T-helper 9 cell (primary cell): ENCODE data around the gene TTC39B.

Experiments
- DNase-seq: peaks from one replicate; pipeline ENCODE4 v3.0.0-alpha.2; 2020

The TTC39B gene

DNA sequence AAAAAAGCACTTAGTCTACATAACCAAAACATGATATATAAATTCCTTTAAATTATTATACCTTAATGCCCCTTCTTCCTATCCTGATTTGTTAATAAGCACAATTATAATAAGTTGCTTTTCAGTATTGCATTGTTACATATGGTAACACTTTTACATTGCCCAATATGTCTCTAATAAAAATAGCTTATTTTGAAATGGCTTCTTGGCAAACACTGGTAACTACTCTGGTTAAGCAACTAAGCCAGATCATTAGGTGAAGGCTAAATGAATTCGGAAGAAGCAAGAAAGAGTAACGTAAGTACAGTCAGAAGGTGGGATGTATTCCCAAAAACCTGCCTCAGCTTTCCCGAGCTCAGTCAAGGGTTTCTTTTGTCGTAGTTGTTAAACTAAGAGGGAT lies 85.3 kb downstream of the TTC39B start:
- DNase-seq: no peak

DNA sequence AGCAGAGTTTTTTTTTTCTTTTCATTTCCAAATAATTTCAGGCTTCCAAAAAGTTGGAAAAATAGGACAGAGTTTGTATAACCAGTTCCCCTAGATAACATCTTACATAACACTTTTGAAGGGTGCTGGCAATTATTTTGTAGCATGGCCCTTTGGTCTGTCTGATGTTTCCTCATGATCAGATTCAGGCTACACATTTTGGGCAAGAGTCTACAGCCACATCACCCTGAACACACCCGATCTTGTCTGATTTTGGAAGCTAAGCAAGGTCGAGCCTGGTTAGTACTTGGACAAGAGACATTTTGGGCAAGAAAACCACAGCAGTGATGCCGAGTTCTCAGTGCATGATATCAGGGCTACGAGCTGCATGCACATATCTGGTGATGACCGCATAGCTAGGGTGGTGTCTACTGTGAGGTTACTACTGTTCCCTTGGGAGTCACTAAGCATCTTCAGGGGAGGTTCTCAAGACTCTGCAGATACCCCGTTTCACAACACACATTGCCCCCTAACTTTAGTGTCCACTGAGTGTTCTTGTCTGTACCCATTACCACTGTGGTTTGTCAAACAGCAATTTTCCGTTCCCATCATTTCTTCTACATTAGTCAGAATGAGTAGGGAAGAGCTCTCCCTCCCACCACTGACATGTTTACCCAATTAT lies 86.2 kb downstream of the TTC39B start:
- no peak for DNase-seq

DNA sequence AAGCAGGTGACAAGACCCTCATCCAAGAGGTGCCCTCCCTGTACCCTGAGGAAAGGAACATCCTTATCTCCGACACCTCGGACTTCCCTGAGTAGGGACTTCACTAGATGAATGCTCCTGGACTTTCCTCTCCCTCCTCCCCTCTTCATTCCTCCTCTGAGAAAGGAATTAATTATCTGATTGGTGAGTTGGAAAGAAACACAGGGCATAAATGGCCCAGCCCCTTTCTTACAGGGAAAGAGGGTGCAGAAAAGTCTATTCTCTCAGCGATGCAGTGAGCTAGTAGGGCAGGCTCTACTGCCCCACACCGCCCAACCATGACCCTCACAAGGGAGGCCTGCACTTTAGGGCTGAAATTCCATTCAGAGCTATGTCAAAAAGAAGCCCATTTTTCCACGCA lies 87.5 kb downstream of the TTC39B start:
- DNase-seq: no peak

DNA sequence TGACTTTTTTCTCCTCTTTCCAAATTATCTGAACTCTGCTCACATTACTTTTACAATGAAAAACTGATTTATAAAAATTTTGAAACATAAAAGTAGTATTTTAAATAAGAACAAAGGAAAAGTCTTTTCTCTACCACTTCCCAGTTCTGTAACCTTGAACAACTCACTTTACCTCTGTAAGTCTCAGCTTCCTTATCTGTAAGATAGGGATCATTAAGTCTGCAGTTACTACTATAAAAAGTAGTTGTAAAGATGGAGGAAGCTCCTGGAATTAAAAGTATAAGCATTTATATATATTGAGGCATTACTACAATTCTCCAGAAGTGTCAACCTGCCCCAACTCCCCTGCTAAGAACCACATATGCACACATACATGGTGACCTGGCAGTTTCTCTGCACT lies 88.0 kb downstream of the TTC39B start:
- no peak for DNase-seq

DNA sequence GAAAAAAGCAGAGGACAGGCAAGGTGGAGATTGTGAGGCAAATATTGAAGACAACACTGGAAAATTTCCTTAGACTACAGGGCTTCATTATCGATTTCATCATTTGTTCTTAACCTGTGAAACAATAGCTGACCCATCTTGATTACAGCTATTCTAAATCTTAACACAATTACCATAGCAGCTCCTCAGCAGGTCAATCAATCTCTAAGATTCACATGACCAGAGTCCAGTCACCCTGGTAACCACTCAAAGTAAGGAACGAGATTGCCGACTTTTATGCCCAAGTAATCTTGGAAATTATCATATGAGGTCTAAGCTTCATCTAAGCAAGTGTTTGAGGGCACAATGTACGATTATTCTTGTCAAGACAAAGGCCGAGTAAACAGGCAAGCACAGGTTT lies 93.8 kb downstream of the TTC39B start:
- DNase-seq: no peak

DNA sequence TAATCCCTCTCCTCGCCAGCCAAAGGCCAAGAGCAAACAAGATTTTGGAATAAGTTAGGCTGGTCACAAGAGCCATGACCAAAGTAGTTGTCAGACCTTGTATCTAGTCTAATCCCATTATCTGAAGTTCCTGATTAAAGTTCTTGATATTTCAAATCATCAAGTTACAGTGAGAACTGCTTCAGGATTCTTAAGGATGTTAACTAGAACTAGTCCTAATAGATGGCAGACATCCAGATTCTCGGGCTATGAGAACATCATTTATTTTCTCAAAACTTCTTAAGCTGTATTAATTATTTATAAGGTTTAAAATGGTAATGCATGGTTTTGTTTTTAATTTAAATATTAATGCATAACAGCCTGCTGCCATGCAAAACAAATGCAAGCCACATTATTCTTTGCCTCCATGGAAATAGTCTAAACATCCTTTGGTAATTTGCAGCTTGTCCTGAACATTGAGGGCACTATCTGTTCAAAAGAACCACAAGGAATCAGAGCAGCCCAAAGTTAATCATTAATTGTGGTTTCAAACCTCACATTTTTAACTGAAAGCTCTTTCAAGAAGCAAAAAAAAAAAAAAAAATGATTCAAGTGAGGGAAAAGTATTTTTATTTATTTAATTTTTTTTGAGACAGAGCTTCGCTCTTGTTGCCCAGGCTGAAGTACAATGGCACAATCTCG lies 95.1 kb downstream of the TTC39B start:
- DNase-seq: no peak

DNA sequence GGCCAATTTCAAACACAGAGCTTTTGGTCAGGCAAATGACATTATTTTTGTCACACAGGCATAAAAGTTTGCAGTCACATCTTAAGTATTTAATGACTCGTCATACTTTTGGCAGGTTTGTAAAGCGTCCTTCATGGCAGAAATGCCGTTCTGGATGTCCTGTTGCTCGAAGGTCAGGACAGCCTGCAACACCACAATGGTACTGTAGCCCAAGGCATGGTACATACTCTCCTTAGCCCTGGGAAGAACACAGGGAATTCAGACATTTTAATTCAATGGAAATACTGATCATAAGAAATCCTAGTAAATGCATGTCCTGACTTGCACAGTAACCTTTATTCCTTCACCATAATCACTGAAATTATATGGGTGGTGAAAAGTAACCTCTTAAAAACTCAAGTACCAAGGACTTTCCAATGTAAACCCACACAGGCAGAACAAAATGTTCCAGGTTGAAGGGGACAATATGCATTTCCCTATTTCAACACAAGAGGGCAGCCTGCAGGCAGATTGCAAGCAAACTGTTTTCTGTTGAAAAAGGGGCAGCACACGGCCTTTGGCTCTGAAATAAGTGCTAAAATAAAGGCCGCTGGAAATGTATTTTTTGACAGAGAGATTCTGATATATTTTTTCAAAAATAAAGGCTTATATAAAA lies 95.7 kb downstream of the TTC39B start:
- peak; percentile 26 for DNase-seq

DNA sequence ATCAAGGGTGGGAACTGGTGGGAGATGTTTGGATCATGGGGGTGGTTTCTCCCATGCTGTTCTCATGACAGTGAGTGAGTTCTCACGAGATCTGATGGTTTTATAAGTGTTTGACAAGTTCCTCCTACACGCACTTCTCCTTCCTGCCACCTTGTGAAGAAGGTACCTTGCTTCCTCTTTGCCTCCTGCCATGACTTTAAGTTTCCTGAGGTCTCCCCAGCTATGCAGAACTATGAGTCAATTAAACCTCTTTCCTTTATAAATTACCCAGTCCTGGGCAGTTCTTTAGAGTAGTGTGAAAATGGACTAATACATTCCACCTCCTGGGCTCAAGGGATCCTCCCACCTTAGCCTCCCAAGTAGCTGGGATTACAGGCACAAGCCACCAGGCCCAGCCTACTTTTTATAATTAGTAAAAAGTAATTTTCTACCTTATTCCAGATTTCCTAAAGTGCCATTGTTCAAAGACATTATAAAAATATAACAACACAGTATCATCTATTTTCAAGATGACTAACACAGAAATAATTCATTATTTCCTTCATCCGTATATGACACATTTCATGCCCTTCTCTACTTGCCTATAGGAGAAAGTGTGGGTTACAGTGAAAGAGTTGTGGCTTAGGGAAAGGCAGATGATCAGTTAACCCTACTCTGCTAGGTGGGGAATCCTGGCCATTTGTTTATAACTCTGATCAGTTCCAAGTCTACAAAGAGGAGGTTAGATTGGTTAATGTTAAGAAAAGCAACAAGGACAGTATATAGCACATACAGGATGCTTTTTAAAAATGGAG lies 99.9 kb downstream of the TTC39B start:
- no peak for DNase-seq

DNA sequence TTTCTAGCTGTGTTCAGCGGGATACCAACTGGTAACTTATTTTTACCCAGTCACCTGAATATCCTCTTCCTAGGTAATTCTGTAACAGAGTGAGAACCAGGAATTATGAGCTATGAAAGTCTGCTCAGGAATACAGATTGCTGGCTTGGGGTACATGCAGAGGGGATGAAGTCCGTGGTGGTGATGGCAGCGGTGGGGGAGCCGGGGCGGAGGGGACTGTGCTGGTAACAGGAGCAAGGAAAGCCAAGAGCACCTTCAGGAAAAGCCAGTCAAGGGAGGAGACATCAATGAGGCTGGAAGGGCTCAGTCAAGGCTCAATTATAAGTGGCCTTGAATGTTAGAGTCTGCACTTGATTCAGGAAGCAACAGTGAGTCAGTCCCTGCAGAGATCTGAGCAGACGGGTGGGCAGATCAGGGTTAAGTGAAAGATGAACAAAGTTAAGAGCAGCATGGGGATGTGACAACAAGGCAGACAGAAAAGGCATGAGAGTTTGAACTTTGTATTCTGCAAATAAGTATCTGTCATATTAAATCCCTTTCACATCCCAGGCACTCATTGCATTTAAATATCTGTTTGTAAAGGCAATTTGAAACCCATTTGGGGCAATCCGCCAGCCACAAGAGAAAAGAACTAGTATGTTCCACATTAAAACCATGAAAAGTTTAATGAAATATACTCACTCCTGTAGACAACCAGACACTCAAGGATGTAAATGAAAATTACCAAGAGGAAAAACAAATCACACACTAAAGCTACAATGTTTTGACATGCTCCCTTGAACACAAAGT lies 101.2 kb downstream of the TTC39B start:
- DNase-seq: no peak

DNA sequence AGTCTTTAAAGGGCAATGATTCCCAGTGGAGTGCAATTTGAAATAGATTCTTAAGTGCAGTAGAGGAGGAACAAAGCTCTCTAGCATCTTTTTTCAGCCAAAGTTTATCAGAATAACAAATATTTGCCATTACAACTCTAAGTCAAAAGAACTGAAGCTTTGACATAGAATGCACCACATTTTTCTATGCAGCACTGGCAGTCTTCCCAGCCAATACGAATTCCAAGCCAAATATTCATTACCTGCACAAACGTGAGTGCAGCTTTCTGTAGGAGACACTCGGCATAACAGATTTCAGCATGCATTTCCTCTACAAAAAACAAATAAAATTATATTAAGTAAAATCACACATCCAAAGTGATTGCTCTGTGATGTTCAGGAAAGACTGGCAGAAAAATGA lies 103.4 kb downstream of the TTC39B start:
- no peak for DNase-seq

DNA sequence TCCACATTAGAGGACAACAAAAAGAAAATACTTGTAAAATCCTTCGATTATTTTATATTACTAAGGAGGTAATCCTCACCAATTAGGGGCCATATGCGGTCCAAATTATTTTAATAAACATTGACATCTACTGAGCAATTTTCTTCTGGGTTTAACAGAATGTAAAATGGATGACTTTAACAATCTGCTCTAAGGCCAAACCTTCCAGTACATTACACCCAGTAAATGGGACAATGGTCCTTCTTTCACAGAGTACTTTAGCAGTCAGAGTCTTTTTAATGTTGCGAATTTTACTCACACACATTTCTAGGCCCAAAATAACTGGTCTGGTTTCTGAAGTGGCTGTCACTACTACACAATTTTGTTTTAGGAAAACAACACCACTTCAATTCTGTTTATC lies 106.9 kb downstream of the TTC39B start:
- no peak for DNase-seq

DNA sequence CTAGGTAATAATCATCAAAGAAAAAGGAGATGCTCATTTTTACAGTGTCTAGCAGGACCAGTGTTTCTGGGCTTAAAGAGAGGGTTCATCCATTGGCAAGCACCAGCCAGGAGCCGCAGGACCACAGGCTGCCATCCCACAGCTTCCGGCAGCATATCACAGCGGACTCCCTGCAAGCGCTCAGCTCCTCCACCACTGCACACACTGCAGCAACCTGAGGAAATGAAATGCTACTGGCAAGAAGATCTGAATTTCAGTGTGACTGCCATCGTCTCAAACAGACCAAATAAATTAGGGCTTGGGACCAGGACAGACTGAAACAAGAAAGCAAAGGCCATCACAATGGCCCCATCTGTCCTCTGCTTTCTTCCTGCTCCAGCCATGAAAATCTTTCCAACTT lies 114.2 kb downstream of the TTC39B start:
- no peak for DNase-seq

DNA sequence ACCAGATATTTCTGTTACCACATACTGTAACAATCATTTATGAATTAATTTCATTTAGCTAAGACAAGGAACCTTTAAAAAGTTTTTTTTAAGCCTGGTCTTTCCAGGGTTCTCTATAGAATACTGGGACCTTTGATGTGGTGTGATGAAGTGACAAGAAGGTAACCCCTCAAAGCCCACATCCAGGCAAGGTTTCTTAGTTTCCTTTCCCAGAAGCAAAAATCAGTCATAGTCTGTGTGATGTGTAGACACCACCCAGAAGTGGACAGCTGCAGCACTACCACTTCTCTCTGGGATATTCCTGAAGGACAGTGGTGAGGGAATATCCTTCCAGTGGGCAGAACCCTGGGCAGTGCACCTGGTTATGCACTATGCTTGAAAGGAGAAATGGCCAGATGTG lies 115.6 kb downstream of the TTC39B start:
- no peak for DNase-seq

DNA sequence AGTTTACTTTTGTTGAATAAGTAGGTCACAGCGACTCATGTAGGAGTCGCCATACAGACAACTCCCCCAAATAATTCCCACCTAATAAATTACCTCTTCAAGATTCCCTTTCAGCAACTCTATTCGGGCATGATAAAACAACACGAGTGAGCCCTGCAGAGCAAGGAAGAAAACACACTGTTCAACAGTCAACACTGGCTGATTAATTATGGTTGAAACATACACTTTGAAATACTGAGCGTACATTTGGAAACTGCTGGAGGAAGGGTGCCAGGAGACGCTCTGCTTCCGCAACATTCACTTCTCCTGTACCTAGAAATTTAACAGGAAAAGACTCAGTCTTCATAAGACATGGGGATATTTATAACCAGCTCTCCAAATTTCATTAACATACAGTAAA lies 117.5 kb downstream of the TTC39B start:
- DNase-seq: no peak

DNA sequence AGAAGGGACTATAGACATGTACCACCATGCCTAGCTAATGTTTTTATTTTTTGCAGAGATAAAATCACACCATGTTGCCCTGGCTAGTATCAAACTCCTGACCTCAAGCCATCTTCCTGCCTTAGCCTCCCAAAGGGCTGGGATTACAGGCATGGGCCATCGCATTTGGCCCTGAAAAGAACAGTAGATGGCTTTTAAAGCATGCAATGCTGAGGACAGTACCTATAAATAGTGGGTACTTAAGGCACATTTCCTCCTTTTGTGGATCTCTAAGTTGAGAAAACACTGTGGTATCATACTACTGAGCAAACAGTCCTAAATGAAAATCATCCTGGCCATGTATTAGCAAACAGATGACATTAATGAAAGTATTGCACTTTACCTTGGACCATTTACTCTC lies 119.4 kb downstream of the TTC39B start:
- no peak for DNase-seq

DNA sequence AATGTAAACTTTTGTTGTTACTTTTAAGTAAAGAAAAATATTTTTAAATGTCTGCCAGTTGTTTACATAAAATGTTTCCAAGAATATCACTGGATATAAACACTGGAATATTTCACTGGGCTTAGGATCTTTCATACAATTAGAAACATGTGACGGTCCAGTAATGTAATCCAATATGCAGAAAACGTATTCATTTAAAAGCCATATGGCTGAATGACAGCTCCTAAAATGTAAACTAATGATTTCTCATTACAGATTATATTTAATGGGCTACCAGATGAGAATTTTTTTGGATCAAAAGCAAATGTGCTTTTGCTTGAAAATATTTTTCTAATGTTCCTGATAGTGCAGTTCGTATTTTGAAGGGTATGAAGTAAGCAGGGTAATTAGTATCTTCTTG lies 124.3 kb downstream of the TTC39B start:
- DNase-seq: no peak

DNA sequence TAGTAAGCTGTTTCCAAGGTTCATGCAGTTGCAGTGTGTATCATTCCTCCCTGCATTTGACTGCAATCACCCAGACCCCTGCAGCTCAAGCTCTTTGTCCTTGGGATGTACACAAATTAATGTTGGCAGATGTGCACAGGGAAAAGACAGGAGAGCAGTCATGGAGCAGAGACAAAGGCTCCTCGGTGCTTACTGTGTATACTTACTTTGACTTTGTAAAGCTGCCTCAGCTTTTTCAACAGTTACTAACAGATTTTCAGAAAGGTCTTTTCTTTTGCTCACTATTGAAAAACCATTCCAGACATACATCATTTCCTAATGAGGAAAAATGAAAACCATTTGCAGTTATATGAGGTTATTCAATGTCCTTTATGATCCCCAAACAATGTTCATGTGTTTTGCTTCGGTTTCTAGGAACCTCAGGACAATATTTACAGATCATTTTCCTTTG lies 124.9 kb downstream of the TTC39B start:
- DNase-seq: no peak

DNA sequence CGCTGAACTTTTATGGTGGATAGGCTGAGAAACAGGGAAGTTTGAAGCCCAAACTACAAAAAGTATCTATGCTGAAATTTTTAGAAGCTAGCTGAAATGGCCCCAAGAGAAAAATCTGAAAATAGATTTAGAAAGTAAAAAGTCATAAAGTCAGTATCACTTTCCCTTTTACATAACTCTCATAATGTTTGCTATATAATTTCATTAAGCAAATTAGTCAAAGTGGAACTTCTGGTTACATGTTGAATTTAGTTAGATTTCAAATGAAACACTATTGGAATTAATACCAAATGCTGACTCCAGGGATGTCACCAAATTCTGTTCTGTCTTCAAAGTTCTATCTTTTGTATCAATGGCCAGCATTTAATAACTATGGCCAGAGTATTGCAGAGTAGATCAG lies 126.9 kb downstream of the TTC39B start:
- no peak for DNase-seq

DNA sequence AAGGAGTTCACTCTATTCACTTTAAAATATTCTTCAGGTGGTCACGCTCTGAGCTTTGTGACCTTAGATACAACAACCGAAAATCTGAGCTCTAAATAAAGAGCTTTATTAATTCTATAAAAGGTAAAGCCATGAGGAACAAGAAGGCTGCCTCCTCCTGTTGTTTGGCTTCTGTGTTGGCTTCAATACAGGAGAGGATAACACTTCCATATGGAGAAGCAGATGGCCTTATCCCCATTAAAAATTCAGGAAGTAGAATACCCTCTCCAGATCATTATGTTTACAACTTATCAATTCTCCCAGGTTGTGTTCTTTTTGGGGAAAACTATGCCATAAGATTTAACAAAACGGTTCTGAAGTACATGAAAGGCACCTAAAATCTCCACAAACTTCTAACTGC lies 128.4 kb downstream of the TTC39B start:
- DNase-seq: no peak

DNA sequence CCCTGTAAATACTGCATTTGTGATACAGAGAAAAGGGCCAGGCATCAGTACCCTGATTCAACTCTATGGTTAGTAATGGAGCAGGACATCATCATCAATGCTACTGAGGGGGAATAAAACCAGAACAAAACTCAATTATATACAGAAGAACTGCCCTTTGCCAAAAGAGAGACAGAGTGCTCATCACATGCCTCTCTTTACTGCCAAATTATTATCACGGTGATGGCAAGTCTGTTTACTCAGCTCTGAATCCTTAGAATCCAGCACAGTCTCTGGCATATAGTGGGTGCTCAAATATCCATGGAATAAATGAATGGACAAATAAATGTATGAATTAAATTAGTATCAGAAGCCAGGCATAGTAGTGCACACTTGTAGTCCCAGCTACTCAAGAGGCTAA lies 130.2 kb downstream of the TTC39B start:
- DNase-seq: no peak

DNA sequence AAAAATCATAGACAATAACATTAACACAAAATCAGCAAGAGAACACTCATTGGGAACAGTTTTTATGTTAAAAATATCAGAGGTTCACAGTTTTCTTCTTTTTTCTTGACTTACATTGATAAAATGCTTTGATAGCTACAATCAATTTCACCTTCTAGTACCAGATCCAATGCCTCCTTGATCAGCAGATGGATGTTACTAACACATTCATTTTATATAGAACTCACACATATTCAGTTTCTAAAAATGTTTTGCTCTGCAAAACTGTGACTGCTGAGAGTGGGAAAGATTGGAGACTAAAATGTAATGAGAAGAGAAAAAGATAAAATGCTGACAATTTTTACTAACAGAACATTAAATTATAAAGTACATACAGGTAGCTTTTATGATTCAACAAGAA lies 143.1 kb downstream of the TTC39B start:
- DNase-seq: no peak

DNA sequence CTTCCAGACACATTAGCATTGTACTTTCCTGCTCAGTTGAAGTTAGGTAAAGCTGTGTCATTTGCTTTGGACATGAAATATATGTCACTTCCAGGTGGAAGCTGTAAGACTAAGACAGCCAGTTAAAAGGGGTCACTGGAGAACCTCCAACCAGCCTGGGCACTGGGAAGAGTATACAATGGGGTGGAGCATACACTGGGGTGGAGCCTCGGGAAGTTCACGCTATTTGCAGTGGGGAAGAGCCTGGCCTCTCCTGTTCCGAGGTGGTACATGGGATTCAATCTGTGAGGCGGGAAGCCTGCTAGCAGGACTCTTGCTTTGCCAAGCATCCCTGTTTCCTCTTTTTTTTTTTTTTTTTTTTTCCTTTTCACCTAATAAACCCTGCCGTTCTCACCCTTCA lies 145.3 kb downstream of the TTC39B start:
- DNase-seq: no peak

DNA sequence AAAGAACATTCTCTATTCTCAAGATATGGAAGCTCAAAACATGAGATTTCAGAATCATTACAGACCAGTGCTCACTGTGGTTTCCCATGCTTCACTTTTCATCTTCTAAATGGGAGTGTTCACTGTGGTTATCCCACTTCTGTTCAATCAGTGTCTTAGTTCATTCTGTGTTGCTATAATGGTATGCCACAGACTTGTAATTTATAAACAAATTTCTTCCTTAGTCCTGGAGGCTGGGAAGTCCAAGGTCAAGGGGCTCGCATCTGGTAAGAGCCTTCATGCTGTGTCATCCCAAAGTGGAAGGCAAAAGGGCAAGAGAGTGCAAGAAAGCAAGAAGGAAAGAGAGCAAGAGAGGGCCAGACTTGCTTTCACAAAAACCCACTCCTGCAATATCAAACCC lies 146.3 kb downstream of the TTC39B start:
- no peak for DNase-seq
